Activated B cell treated with CpG ODN at 0.5 μM for 24 hours (primary cell): Measurements from ENCODE around the gene DIAPH3. TPM values are rescaled to one million over a fixed set of nuclear protein-coding genes. Genes with fewer than 3 reads are reported as not detected.

Experiments used
- ATAC-seq: fragments of 200-7000 bp; cut with Tn5 transposase; one replicate; pipeline ENCODE4 v1.10.0; 2021; ENCODE audit warnings: low read depth, mild to moderate bottlenecking, moderate library complexity
- CTCF ChIA-PET: fragments of 350-600 bp; sonication (Branson Sonifier 250); formaldehyde crosslinking; loops from one replicate; lab custom pipeline; 2021; ENCODE audit warnings: antibody characterized with exemption; lab: Charles Lee
- POLR2A ChIA-PET: fragments of 350-600 bp; sonication (Branson Sonifier 250); formaldehyde crosslinking; loops from one replicate; lab custom pipeline; 2021; ENCODE audit warnings: antibody characterized with exemption; lab: Charles Lee
- DNase-seq: peaks from one replicate; pipeline ENCODE4 v3.0.0; 2022
- H3K27ac Mint-ChIP-seq: one replicate; pipeline ENCODE4 v1.8.0; 2020; ENCODE audit warnings: mixed read lengths
- H3K27me3 Mint-ChIP-seq: one replicate; pipeline ENCODE4 v1.8.0; 2021; ENCODE audit warnings: mixed read lengths
- H3K36me3 Mint-ChIP-seq: one replicate; pipeline ENCODE4 v1.8.0; 2021; ENCODE audit warnings: low read depth, mixed read lengths
- H3K4me1 Mint-ChIP-seq: one replicate; pipeline ENCODE4 v1.8.0; 2021; ENCODE audit warnings: mixed read lengths
- H3K4me3 Mint-ChIP-seq: one replicate; pipeline ENCODE4 v1.8.0; 2020; ENCODE audit warnings: mild to moderate bottlenecking, mixed read lengths
- H3K9me3 Mint-ChIP-seq: one replicate; pipeline ENCODE4 v1.8.0; 2020; ENCODE audit warnings: mixed read lengths
- CTCF ChIP-seq: fragments of 200-600 bp; IDR thresholded peaks from one replicate; pipeline ENCODE4 v1.8.0; 2022; ENCODE audit warnings: antibody characterized with exemption, mild to moderate bottlenecking
- intact Hi-C: fragments of 100-400 bp; cut with micrococcal nuclease; formaldehyde crosslinking; loops from one replicate; pipeline ENCODE4 v1.15.1; 2024
- total RNA-seq: library from RNA; stranded (reverse); gene quantifications from 2 replicates; pipeline ENCODE4 v1.2.3, GENCODE V29; 2022

Gene DIAPH3
- total RNA-seq, 1 donor from 2014 or later = 0.38 TPM

GRCh38 chr13:59979589-59979988 is 184.1 kb downstream of the DIAPH3 start:
- DNase-seq = no peak
- Mint-ChIP-seq H3K36me3 (no peaks in the 10 kb centered on the region), H3K4me1 (no peaks in the 10 kb centered on the region), H3K4me3 (no peak overlapping the region), H3K27ac (no peak overlapping the region), H3K27me3 (no peaks in the 10 kb centered on the region), H3K9me3 (no peaks in the 10 kb centered on the region)
- ATAC-seq = no peak
- intact Hi-C loops = no loop called here
- POLR2A ChIA-PET = no interaction called here
- TF ChIP-seq CTCF = no peak
- CTCF ChIA-PET = no interaction called here

DNA sequence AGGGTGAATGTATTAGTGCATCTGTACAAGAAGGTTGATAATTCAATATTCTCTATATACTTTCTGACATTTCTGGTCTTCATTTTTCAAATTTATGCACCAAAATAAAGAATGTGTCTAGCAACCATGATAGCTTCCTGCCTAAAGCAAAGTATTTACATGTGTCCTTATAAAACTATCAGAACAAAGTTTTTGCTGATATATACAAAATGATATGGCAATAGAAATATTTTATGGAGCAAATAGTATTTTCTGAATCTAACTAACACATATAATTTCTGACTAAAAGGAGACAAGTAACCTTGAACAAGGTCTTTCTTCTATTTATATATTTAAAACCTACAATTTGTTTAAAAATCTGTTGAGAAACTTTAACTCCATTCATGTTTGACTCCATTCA is 184.9 kb downstream of the DIAPH3 start:
- Mint-ChIP-seq H3K9me3 (no peaks in the 10 kb centered on the region), H3K4me3 (no peak overlapping the region), H3K27me3 (no peaks in the 10 kb centered on the region), H3K27ac (no peak overlapping the region), H3K36me3 (no peaks in the 10 kb centered on the region), H3K4me1 (no peaks in the 10 kb centered on the region)
- CTCF ChIA-PET = no interaction called here
- ATAC-seq = no peak
- intact Hi-C loops = no loop called here
- DNase-seq = no peak
- TF ChIP-seq CTCF = no peak
- POLR2A ChIA-PET = no interaction called here

GRCh38 chr13:59976856-59977255 is 186.9 kb downstream of the DIAPH3 start:
- Mint-ChIP-seq H3K4me3 (no peak overlapping the region), H3K36me3 (no peaks in the 10 kb centered on the region), H3K9me3 (no peaks in the 10 kb centered on the region), H3K27ac (no peak overlapping the region), H3K4me1 (no peaks in the 10 kb centered on the region), H3K27me3 (no peaks in the 10 kb centered on the region)
- DNase-seq (no peak), ATAC-seq (no peak)
- CTCF ChIA-PET = no interaction called here
- TF ChIP-seq CTCF = no peak
- intact Hi-C loops = no loop called here
- POLR2A ChIA-PET = no interaction called here

DNA sequence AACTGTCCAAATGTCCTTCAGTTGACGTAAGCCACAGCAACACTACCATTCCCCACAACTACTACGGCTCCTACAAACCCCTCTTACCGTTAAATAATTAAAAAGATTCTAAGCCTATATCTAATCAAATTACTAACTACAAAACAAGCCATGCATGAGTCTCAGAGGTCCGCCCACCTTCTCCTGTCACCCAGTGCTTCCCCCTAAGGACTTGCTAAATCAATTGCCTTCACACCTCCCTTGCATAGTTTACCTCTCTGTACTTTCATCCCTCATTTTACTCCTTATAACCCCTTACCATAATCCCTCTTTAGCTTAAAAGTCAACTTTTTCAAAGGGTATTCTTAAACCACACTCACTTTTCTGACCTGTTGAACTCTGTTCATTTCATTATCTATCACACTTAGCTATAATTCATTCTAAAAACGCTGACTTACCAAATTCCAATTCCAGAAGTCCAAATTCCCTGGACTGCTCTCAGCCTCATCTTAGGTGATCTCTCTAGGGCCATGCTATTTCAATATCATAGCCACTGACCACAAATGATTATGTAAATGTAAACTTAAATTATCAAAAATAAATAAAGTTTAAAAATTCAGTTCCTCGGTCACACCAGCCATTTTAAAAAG is 187.8 kb downstream of the DIAPH3 start:
- Mint-ChIP-seq H3K36me3 (no peaks in the 10 kb centered on the region), H3K27ac (no peak overlapping the region), H3K27me3 (no peaks in the 10 kb centered on the region), H3K4me1 (no peaks in the 10 kb centered on the region), H3K4me3 (no peak overlapping the region), H3K9me3 (no peaks in the 10 kb centered on the region)
- intact Hi-C loops = no loop called here
- no peak for TF ChIP-seq CTCF
- CTCF ChIA-PET = no interaction called here
- DNase-seq (no peak), ATAC-seq (no peak)
- POLR2A ChIA-PET = no interaction called here

GRCh38 chr13:59970847-59971246 is 192.9 kb downstream of the DIAPH3 start:
- Mint-ChIP-seq H3K36me3 (no peaks in the 10 kb centered on the region), H3K9me3 (no peaks in the 10 kb centered on the region), H3K27ac (no peak overlapping the region), H3K27me3 (no peaks in the 10 kb centered on the region), H3K4me3 (no peak overlapping the region), H3K4me1 (no peaks in the 10 kb centered on the region)
- DNase-seq = no peak
- TF ChIP-seq CTCF = no peak
- intact Hi-C loops = no loop called here
- ChIA-PET POLR2A (no interaction called here), CTCF (no interaction called here)
- ATAC-seq = no peak
